Right ventricle myocardium inferior (tissue), 1 donor: ENCODE results near the gene HES5. TPM values are rescaled to one million over a fixed set of nuclear protein-coding genes. Genes with fewer than 3 reads are reported as not detected.

Experiments used
- ATAC-seq: fragments of 200-7000 bp; cut with Tn5 transposase; one replicate; pipeline ENCODE4 v1.9.1; 2020; ENCODE audit warnings: mild to moderate bottlenecking, moderate library complexity
- DNase-seq: peaks from one replicate; pipeline ENCODE4 v3.0.0; 2021; ENCODE audit errors: missing footprints
- intact Hi-C: fragments of 100-400 bp; cut with DNase I; formaldehyde crosslinking; loops from one replicate; pipeline ENCODE4 v1.11.0; 2022
- total RNA-seq: library from RNA; stranded (reverse); fragmentation: NEBNext Ultra II Directional; extraction: Animal tissue kit (Norgen Biotek cat#: 25700); gene quantifications from one replicate; pipeline ENCODE4 v1.2.1, GENCODE V29; 2021
- donor health status: DM: no; HTN: yes; CAD: no; lungs with severe emphysema.

HES5 gene
- total RNA-seq, 1 donor from 2014 or later: 1.3 TPM

DNA sequence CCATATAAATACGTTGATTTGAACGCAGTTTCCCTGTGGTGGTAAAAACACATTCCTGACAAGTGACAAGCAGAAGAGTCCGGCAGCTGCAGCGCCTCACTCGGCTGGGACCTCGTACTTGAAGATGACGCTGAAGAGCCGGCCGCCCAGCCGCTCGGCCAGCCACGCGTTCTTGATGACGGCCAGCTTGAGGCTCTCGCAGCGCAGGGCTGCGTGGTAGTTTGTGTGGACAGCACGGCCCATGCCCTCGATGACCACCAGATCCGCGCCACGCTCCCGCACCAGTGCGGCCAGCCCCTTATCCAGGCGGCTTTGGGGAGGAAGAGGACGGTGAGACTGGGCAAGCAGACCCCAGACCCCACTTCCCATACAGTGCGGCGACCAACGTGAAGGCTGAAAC, 21.3 kb downstream of the HES5 start:
- ATAC-seq: no peak
- intact Hi-C loops: loop anchor here (2.0 kb wide), 1 partner anchor 14 kb away; no protein-coding TSS in a partner anchor

DNA sequence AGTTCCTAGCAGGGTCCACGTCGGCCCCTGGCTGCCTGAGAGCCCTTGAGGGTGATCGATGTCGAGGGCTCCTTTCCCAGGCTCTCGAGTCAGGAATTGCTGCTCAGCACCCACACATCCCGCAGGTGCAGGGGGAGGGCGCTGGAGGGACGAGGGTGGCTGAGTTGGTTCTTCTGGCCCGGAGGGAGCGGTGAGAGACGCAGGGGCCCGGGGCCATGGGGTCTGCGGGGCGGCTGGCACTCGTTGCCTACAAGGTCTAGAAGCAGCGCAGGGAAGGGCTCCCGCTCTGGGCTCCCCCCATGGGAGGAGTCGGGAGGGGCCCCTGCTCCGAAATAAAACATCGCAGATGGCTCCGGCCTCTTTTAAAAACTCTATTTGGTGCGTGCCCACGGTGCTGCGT, 21.9 kb downstream of the HES5 start:
- intact Hi-C loops: loop anchor here (2.0 kb wide), 1 partner anchor 15 kb away; no protein-coding TSS in a partner anchor
- ATAC-seq: no peak

More for the DNA sequence above, 21.3 kb downstream of the HES5 start:
- DNase-seq: no peak

DNA sequence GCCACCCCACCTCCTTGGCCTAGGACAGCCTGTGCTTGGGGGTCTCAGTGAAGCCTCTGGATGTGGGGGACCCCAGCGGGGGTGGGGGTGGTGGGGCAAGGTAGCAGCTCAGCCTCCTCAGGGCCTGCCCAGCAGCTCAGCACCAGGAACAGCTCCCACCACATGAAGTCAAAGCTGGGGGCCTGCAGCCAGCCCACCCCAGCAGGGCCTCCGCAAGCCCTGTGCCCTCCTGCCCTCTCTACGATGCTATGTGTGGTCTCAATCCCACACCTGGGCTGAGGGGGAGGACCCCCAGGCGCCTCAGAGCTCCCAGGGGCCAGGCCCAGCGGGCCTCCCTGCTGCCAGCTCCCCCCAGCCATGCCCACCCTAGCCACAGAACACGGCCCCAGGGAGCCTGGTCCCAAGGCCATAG, 22.3 kb downstream of the HES5 start:
- no peak for DNase-seq
- ATAC-seq: no peak
- intact Hi-C loops: loop anchor here (2.0 kb wide), 1 partner anchor 15 kb away; no protein-coding TSS in a partner anchor

More for the DNA sequence above, 21.9 kb downstream of the HES5 start:
- no peak for DNase-seq

DNA sequence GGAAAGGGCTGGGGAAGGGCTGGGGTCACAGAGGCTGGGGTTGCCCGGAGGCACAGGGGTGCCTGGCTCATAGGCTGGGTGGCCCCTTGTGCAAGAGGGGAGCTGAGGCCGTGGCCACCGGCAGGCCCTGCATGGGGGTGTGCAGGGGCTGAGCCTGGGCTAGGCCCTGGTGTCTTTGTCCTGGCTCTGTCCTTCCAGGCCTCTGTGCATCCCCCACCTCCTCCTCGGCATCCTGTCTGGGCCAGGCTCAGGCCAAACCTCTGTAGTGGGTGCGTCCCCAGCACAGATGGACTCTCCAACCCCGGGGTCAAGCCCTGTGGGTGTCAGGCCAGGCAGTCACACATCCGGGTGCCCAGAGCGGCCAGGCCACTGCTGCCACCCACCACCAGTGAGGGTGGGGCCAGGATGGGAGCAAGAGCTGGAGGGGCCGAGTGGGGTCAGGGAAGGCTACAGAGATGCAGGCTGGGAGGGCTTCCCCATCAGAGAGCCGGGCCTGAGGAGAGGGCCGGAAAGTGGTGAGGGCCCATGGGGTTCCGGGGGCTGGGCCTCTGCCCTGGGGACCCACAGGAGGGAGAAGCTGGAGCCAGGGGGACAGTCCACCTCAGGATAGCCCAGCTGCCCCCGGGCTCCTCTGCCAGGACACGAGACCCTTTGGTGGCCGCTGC, 23.0 kb downstream of the HES5 start:
- peak; percentile 12 for ATAC-seq
- intact Hi-C loops: no loop called here

DNA sequence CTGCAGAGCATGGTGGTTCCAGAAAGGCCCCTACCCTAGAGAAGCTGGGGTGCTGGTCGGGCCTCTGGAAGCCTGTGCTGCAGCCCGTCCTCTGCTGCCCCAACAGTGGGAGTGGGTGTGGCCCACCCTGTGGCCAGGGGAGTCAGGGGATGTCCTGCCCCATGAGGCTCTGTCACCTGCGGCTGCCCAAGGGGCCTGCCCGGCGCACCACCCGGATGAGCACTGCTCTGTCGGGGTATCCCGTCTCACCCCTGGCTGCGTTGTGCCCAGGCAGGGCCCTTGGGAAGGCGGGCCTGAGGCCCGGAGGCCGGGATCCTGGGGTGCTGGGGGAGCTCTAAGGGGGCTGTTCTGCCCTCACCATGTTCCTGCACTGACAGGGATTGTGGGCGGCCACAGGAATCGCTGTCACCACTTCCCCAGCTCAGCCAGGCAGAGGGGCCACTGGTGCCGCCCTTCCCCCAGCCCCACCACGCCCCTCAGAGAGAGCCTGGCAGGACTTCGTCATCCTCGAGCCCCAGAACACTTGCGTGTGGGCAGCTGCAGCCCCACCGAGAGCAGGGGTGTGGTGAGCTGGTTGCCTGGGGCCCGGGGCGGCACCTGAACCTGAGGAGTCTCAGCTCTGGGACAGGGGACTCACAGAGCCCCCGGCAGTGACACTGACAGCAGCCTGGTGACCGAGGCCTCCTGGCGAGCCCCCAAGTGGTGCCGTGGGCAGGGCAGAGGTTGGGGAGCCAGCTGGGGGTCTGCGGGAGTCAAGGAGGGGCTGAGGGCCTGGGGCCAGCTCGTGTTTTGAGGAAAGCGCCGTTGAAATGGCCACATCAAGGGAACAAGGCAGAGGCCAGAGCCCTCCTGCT, 23.8 kb downstream of the HES5 start:
- intact Hi-C loops: no loop called here
- ATAC-seq (no peak), DNase-seq (no peak)

More for the DNA sequence above, 23.0 kb downstream of the HES5 start:
- no peak for DNase-seq

DNA sequence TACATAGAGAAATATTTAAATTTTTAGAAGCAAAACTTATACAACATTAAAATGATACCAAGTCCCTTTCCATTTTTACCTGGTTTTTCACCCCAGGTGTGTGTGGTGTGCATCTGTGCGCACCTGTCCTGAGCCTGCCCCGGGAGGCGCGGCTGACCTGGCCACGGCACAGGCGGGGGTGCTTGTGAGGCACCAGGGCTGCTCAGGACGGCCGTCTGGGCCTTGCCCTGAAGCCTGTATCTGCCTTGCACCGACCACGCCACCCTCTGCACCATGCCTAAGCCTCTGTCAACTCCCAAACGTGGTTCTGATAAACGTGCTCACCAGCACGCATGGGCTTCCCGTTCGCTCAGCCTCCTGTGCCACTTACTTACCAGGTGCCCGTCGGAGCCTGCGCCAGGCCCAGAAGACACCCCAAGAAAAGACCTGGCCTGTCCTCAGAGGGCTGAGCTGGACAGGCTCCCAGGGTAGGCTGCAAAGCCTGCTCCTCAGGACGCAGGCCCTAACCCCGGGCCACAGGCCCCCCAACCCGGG, 24.5 kb downstream of the HES5 start:
- DNase-seq (no peak), ATAC-seq (no peak)
- intact Hi-C loops: no loop called here

DNA sequence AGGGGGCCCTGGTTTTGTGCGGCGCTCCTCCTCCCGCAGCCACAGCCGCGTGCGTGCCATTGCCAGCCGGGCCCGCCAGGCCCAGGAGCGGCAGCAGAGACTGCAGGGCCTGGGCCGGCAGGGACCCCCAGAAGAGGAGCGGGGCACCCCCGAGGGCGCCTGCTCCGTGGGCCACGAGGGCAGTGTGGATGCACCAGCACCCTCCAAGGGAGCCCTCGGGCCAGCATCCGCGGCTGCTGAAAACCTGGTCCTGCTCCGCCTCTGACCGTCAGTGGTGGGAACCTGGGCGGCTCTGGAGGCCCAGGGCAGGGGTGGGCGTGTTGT, 25.2 kb downstream of the HES5 start:
- DNase-seq (no peak), ATAC-seq (no peak)
- intact Hi-C loops: no loop called here

DNA sequence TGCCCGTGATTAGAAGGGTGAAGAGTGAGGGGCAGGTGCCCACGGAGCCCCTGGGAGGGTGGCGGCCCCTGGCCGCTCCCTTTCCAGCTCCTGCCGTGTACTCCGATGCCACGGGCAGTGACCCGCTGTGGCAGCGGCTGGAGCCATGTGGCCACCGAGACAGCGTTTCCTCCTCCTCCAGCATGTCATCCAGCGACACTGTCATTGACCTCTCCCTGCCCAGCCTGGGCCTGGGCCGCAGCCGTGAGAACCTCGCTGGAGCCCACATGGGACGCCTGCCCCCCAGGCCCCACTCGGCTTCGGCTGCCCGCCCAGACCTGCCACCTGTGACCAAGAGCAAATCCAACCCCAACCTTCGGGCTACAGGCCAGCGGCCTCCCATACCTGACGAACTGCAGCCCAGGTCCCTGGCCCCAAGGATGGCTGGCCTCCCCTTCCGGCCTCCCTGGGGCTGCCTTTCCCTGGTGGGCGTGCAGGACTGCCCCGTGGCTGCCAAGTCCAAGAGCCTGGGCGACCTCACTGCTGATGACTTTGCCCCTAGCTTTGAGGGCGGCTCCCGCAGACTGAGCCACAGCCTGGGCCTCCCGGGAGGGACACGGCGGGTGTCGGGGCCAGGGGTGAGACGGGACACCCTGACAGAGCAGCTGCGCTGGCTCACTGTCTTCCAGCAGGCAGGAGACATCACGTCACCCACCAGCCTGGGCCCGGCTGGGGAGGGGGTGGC, 25.7 kb downstream of the HES5 start:
- no peak for ATAC-seq
- intact Hi-C loops: no loop called here
- no peak for DNase-seq

DNA sequence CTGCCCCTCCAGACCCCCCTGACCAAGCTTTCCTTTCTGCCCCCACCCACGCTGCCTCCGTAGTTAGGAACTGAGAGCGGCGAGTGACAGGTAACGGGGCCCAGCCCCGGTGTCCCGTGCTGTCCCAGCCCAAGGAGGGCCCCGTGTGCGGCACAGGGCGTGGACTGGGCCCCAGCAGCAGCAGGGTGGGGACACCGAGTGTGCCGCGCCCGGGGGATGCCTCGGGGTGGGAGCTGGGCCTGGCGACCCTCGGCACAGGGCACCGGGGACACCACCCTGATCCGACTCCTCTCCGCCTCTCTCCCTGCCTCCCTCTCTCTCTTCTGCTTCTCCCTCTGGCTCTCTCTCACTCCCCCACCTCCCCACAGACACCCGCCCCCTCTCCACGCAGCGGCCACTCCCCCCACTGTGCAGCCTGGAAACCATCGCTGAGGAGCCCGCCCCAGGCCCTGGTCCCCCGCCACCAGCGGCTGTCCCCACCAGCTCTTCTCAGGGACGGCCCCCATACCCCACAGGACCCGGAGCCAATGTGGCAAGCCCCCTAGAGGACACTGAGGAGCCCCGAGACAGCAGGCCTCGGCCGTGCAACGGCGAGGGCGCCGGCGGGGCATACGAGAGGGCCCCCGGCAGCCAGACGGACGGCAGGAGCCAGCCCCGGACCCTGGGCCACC, 26.4 kb downstream of the HES5 start:
- intact Hi-C loops: no loop called here
- ATAC-seq: no peak
- no peak for DNase-seq

DNA sequence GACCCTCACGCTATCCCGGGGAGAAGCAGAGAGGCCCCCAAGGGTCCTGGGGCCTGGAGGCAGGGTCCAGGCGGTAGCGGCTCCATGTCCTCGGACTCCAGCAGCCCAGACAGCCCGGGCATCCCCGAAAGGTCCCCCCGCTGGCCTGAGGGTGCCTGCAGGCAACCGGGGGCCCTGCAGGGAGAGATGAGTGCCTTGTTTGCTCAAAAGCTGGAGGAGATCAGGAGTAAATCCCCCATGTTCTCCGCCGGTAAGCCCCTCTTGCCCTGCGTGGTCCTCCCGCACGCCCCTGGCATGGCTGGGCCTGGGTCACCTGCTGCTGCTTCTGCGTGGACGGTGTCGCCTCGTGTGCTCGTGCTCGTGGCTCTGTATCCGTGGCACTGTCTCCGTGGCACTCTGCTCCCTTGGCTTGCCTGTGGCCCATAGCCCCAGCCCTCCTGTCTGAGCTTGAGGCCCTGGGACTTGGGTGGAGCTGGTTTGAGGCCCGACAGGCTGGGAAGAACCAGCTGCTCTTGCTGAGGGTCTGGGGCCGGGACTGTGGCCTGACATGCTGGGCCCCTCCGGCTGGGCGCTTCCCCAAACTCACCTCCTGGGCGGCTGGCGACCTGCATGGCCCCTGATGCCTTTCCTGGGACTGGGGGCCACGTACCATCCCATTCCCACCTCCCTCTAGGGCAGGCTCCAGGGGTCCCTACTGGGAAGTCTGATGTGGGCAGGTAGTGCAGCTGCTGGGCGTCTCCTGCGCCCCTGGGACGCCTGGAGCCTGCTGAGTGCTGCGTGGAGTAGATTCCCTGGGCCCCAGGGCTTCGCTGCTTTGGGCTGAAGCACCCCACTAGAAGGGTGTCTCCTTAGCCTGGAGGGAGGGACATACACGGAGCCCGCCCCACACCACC, 27.2 kb downstream of the HES5 start:
- DNase-seq (no peak), ATAC-seq (no peak)
- intact Hi-C loops: no loop called here

DNA sequence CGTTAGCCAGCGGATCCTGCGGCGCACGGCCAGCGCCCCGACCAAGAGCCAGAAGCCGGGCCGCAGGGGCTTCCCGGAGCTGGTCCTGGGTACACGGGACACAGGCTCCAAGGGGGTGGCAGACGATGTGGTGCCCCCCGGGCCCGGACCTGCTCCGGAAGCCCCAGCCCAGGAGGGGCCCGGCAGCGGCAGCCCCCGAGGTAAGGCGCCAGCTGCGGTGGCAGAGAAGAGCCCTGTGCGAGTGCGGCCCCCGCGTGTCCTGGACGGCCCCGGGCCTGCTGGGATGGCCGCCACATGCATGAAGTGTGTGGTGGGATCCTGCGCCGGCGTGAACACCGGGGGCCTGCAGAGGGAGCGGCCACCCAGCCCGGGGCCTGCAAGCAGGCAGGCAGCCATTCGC, 27.9 kb downstream of the HES5 start:
- intact Hi-C loops: no loop called here
- ATAC-seq (no peak), DNase-seq (no peak)

DNA sequence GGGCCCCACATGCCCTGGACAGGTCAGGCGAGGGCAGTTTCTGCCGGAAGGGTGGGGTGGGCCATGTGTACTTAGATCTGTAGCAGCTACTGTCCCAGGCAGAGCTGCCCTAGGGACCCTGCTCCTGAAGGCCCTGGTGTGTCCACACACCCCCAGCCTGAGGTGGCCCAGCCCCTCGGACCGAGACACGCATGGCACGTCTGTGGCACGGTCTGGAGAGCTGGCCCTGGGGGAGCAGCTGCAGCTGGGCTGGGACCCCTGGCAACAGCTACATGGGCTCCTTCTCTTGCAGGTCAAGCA, 28.3 kb downstream of the HES5 start:
- intact Hi-C loops: no loop called here
- ATAC-seq (no peak), DNase-seq (no peak)

DNA sequence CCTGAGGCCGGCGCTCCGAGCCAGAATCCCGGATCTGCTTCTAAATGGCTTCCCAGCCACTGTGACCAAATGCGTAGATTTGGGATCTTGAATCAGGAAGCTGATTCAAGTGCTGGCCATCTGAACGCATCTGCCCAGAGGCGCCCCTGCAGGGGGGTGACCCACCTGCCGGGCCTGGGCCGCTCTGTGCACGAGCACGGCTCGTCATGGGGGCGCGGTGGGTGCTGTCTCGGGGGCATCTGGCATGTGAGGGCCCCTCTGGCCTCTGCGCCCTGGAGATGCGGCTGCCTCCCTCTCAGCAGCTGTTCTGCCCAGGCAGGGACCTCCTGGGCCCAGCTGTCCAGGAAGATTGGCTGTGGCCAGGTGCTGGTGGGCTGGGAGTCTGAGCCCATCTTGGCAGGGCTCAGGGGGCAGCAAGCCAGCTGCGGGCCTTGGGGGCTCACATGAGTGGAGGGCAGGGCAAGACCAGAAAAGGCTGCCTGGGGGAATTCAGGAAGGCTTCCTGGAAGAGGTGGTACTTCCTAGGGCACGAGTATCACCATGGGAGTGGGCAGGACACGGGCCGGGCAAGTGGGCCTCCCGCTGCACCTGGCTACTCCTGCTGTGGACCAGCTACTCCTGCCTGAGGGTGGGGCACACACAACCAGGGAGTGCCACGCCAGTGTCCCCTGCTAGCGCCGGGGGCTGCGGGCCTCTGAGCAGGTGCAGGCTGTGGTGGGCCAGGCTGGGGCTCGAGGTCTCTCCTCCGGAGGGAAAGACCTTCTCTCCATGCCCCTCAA, 28.8 kb downstream of the HES5 start:
- intact Hi-C loops: no loop called here
- ATAC-seq (no peak), DNase-seq (no peak)

DNA sequence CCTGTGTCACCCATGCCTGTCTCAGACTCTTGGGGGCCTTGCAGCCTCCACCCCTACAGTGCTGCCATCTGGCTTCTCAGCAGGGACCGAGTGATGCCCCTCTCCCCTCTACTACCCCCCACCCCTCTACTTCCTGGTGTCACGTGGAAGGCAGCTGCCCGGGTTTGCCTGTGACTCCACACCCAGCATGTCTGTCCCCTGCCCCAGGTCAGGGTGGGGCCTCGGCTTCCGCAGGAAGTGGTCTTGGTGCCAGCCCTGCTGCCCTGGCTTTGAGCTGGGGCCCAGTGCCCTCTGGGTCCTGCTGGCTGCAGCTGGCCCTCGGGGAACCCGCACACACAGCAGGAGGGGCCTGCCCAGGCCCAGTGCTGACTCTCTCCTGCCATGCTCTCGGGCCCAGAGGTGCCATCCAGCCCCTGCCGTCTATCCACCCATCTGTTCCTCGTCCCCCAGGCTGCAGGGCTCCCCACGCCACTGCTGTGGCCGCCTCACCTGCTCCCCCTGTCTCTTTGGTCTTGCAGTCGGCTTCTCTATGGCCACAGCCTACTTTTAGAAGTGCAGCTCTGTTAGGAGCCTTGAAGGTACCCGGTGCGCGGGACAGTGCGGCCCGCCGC, 30.0 kb downstream of the HES5 start:
- DNase-seq (no peak), ATAC-seq (no peak)
- intact Hi-C loops: no loop called here

DNA sequence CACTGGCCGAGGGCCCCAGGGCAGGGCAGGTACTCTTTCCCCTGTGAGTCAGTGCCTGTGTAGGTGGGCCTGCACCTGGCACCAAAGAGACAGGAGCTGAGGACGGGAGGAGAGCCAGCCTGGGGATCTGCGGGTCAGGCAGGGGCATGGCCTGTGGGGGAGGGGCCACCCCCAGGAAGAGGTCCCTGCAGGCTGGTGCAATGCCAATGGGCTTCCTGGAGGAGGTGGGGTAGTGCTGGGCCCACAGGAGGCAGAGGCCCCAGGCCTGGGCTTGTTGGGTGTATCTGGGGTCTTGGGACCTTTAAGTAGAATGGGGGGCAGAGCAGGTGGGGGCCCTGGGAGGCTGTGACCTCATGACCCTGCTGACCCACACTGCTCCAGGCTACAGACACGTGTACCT, 30.8 kb downstream of the HES5 start:
- intact Hi-C loops: no loop called here
- ATAC-seq (no peak), DNase-seq (no peak)

DNA sequence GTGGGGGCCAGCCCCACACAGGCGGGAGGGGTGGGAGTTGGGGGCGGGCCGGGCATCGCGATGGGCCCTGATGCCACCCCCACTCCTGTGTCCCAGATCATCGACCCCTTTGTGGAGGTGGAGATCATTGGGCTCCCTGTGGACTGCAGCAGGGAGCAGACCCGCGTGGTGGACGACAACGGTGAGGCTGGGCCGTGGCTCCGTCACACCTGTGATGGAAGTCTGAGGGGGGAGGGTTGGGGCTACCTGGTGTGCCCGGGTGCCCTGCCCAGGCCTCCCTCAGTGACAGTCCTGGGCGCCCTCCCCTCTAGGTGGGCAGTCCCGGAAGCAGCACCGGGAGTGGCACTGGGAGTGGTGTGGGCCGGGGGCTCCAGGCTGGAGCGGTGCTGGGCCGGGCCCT, 31.4 kb downstream of the HES5 start:
- DNase-seq (no peak), ATAC-seq (no peak)
- intact Hi-C loops: no loop called here

DNA sequence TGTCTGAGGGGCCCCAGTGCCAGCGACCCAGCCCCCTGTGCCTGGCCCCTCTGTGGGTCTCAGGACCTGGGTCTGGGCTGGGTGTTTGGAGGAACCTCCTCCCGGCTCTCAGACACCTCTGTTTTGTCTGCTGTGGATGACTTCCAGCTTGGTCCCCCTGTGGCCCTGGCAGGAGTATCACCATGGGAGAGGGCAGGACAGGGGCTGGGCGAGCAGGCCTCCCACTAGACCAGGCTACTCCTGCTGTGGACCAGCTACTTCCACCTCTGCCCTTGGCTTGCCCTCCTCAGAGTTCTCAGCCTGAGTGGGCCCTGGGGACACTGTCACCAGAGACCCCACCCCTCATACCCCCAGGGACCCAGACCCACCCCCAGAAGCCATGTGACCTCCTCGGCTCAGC, 32.2 kb downstream of the HES5 start:
- ATAC-seq (no peak), DNase-seq (no peak)
- intact Hi-C loops: no loop called here
